ENCODE measurements around the gene DEK. TPM values are rescaled to one million over a fixed set of nuclear protein-coding genes. Genes with fewer than 3 reads are reported as not detected.
"Not testable (repeated sequence)": the region's sequence is repeated elsewhere in the genome, so short reads cannot be mapped to it uniquely, and the experiment has no call there.

Gene DEK
- total RNA-seq, 1 donor from 2014 or later = 64.9 TPM

DNA sequence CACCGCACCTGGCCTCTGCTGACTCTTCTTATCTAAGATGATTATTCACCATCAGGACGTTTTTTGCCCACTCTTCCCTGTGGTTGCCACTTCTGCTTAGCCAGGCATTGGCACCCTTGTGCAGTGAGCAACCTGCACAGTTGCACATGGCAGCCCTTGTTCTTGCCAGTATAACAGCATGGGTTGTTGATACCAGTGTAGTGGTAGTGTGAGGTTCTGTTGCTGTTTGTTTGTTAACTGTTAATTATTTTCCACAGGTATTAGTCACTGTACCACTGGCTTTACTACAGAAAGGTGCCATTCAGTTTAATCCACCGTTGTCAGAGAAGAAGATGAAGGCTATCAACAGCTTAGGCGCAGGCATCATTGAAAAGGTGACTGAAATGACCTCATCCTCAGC, 52.1 kb downstream of the DEK start:
- Histone ChIP-seq H3K4me3 (no peak overlapping the region), H3K27me3 (no peaks in the 10 kb centered on the region), H3K27ac (no peak overlapping the region), H3K9me3 (no peaks in the 10 kb centered on the region), H3K36me3 (peaks cover 18% of the 10 kb centered on the region), H3K4me1 (no peaks in the 10 kb centered on the region)
- TF ChIP-seq, protein P1, sequence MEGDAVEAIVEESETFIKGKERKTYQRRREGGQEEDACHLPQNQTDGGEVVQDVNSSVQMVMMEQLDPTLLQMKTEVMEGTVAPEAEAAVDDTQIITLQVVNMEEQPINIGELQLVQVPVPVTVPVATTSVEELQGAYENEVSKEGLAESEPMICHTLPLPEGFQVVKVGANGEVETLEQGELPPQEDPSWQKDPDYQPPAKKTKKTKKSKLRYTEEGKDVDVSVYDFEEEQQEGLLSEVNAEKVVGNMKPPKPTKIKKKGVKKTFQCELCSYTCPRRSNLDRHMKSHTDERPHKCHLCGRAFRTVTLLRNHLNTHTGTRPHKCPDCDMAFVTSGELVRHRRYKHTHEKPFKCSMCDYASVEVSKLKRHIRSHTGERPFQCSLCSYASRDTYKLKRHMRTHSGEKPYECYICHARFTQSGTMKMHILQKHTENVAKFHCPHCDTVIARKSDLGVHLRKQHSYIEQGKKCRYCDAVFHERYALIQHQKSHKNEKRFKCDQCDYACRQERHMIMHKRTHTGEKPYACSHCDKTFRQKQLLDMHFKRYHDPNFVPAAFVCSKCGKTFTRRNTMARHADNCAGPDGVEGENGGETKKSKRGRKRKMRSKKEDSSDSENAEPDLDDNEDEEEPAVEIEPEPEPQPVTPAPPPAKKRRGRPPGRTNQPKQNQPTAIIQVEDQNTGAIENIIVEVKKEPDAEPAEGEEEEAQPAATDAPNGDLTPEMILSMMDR (IDR thresholded peaks at IDR 0.05) = no peak
- intact Hi-C loops (cut with DNase I) = no loop called here
- ATAC-seq (no peak), DNase-seq (no peak)

DNA sequence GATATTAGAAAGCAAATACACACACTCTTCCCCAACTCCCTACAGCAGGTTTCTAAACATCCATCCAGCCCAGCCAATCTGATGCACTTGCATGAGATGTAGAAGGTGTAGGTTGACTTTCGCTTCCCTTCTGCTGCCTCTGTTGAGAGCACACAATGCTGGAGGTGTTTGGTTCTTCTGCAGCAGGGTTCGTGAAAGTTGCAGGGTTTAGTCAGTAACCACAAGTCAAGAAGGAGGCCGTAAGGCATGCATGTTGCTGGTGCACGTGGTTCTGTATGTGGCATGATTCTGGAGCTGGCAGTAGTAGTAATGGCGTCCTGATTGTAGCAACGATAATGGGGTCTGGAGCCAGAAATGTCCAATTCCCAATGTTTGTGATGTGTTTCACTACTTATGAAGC, 53.0 kb downstream of the DEK start:
- Histone ChIP-seq H3K4me3 (no peak overlapping the region), H3K9me3 (no peaks in the 10 kb centered on the region), H3K4me1 (no peaks in the 10 kb centered on the region), H3K27me3 (no peaks in the 10 kb centered on the region), H3K36me3 (peaks cover 18% of the 10 kb centered on the region), H3K27ac (no peak overlapping the region)
- intact Hi-C loops (cut with DNase I) = no loop called here
- ATAC-seq (no peak), DNase-seq (no peak)
- TF ChIP-seq, protein P1 (IDR thresholded peaks at IDR 0.05) = no peak

DNA sequence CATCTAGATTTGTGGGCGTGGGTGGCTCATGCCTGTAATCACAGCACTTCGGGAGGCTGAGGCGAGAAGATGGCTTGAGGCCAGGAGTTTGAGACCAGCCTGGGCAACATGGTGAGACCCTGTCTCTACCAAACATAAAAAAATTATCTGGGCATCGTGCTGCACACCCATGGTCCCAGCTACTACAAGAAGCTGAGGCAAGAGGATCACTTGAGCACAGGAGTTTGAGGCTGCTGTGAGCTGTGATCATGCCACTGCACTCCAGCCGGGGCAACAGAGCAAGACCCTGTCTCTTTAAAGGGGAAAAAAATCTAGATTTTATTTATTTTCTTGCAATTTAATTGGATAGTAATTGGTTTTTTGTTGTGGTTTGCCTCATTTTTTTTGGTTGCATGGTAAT, 53.6 kb downstream of the DEK start:
- DNase-seq (no peak), ATAC-seq (no peak)
- TF ChIP-seq, protein P1 (IDR thresholded peaks at IDR 0.05) = no peak
- Histone ChIP-seq H3K4me1 (no peaks in the 10 kb centered on the region), H3K27ac (no peak overlapping the region), H3K27me3 (no peaks in the 10 kb centered on the region), H3K4me3 (no peak overlapping the region), H3K9me3 (no peaks in the 10 kb centered on the region), H3K36me3 (peaks cover 16% of the 10 kb centered on the region)
- intact Hi-C loops (cut with DNase I) = no loop called here

DNA sequence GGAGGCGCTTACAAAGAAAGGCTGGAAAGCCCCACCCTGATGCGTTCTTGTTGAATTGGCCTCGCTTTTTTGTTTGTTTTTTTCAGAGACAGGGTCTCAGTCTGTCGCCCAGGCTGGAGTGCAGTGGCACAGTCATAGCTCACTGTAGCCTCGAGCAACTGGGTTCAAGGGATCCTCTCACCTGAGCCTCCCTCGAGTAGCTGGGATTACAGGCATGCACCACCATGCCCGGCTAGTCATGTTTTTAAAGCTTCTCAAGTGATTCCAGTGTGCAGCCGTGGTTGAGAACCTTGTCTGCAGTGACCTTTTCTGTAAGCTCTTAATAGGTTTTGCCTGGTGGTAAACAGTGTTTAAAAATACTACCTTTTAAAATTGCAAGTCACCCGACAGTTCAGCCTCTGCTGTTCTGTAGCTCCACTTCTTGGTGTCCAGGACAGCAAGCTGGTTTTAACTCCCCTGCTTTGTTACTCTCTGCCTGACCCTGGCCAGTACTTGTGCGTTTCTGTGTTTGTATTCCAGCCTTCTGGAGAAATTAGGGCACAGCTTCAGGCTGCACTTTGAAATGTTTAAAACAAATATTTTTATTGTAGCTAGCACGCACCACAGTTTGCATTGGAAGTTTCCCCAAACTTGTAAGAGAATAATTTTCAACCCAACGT, 54.7 kb downstream of the DEK start:
- Histone ChIP-seq H3K4me1 (no peaks in the 10 kb centered on the region), H3K9me3 (no peaks in the 10 kb centered on the region), H3K4me3 (no peak overlapping the region), H3K27ac (no peak overlapping the region), H3K36me3 (peaks cover 6% of the 10 kb centered on the region), H3K27me3 (no peaks in the 10 kb centered on the region)
- intact Hi-C loops (cut with DNase I) = no loop called here
- TF ChIP-seq, protein P1 (IDR thresholded peaks at IDR 0.05) = no peak
- ATAC-seq (peak; percentile 39), DNase-seq (no peak)

DNA sequence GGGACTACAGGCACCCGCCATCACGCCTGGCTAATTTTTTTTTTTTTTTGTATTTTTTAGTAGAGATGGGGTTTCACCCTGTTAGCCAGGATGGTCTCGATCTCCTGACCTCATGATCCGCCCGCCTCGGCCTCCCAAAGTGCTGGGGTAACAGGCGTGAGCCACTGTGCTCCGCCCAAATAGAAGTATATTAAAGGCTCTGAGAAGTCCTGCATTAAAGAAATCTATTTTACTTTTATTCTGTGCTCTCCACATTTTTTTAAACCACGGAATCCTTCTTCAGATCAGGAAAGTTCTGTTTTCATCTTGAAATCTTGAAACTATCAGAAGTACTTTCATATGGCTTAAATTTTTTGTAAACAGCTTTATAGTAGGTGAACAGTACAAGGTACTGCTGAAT, 55.6 kb downstream of the DEK start:
- intact Hi-C loops (cut with DNase I); DNase-seq; H3K36me3 ChIP-seq; H3K27ac ChIP-seq; H3K27me3 ChIP-seq; H3K9me3 ChIP-seq; H3K4me1 ChIP-seq; ATAC-seq; H3K4me3 ChIP-seq: not testable (repeated sequence)

DNA sequence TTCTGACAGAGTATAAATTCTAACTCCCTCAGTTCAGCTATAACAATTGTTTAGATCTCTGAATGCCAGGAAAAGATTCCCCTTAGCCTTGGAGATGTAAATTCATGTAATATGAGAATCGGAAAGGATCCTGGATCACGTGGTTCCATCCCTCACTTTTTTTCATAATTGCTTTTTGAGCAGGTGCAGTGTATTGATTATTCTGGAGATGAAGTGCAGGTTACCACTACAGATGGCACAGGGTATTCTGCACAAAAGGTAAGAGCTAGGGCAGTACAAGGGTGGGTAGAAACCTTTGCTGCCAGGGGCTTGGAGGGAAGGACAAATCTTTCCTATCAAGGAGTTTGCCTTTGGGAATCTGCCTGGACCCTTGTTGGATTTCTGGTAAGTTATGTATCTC, 56.4 kb downstream of the DEK start:
- TF ChIP-seq, protein P1 (IDR thresholded peaks at IDR 0.05) = no peak
- Histone ChIP-seq H3K9me3 (no peaks in the 10 kb centered on the region), H3K4me3 (no peak overlapping the region), H3K27ac (no peak overlapping the region), H3K4me1 (no peaks in the 10 kb centered on the region), H3K36me3 (peaks cover 5% of the 10 kb centered on the region), H3K27me3 (no peaks in the 10 kb centered on the region)
- intact Hi-C loops (cut with DNase I) = no loop called here
- DNase-seq (no peak), ATAC-seq (no peak)
